NCI-H510A (cell line): ENCODE measurements around the gene CDKL5.
"Not testable (repeated sequence)": the region's sequence is repeated elsewhere in the genome, so short reads cannot be mapped to it uniquely, and the experiment has no call there.

ENCODE experiments used
- DNase-seq: peaks from one replicate; lab custom pipeline; 2025; lab: John Stamatoyannopoulos, UW

The CDKL5 gene

DNA sequence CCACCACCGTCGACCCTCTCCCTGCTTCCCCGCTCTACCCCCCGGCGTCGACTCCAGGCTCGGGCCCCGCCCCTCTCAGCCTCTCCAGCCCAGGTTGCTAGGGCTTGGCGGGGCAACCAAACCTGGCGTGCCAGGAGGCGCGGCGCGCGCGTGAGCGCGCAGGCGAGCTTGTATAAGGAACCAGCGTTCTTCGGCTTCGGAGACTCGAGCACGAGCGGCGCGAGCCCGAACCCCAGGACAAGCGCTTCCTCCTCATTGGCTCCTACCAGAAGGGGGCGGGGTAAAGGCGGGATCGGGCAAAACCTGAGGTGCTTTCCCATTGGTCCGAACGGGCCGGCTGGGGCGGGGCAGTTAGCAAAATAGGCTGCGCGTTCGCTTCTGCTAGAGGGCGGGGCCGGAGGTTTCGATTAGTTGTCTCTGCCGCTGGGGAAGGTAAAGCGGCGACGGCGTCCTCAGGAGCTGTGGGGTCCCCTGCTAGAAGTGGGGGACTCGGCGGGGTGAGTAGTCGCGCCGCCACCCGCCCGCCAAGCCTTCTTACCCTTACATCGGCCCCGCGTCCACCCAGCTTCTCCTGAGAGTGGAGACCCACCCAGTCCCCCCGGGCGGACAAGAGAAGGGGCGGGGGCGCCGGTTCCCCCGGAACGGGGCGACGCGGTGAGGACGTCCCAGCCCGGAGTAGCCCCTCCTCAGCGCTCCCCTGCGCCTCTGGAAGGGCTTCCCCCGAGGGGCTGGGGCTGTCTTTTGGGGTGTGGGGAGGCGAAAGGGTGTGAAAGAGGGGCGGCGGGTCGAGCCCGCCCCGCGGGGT, at the start of gene CDKL5:
Gene CDKL5 (plus strand): TSS at position 410 of the 805 bp plus-strand sequence. CDS start 81,489 bp downstream, outside the sequence.
- DNase-seq, result peak; percentile 95

DNA sequence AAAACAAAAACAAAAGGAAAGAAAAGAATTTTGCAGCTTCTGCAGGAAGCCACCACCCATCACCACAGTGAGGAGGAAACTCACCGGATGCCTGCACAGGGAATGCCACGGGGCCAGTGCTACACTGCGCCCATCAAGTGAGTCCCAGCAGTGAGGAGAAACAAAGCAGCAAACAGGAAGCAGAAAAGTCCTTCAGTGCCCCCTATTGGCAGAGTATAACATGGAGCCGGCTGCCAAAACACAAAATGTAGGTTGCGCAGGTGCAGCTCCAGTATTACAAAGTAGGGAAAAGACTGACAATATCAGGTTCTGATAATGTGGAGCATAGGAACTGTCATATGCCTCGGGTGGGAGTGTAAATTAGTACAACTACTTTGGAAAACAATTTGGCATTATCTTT, 47.6 kb upstream of the CDKL5 start:
- no peak for DNase-seq

DNA sequence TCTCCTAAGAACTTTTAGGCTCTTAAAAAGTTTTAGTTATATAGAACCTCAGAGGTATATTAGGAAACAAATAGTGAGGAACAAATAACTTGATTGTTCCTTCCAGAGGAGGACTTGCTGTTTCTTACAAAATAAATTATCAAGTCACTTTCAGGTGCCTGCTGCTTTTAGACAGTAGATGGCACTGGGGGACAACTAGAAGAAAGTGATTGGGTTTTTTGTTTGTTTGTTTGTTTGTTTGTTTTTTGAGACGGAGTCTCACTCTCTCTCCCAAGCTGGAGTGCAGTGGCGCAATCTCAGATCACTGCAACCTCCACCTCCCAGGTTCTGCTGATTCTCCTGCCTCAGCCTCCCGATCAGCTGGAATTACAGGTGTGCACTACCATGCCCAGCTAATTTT, 35.4 kb upstream of the CDKL5 start:
- no peak for DNase-seq

DNA sequence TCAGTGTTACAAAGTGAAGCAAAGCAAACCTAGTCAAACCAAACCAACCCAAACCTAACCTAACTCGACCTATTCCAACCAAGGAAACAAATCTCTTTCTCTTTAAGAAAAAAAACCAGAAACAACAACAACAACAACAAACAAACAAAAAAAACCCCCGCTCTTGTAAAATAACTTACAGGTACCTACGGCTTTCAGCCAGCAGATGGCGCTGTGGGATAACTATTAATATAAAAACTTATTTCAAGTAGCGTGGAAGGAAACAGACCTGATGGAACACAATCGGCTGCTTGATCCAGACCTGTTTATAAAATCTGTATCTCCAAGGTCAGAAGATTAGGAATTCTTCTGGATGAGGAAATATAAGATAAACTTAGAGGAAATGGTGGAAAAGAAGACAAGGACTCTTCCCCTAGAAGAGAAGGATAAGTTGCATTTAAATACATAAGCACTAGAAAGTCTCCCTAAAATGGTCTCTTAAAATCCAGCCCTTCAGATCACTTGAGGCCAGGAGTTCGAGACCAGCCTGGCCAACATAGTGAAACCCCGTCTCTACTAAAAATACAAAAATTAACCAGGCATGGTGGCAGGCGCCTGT, 34.4 kb upstream of the CDKL5 start:
- peak; percentile 18 for DNase-seq

DNA sequence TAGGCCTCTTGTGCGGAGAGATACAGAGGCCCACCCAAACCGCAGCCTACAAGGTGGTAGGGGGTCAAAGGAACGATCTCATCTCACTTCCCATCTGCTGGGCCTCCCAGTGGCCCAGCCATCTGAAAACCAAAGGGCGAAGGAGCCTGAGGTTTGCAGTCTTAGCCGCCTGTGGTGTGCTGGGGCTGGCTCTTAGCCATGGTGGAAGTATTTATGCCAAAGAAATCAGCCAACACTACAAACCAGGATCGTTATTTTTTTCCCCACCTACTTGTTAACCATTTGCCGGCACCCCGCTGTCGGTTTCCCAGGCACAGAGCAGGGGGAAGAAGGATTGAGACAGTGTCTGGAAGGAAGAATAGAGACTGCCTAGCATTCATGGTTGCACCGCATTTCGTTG, 30.9 kb upstream of the CDKL5 start:
- DNase-seq, result no peak

DNA sequence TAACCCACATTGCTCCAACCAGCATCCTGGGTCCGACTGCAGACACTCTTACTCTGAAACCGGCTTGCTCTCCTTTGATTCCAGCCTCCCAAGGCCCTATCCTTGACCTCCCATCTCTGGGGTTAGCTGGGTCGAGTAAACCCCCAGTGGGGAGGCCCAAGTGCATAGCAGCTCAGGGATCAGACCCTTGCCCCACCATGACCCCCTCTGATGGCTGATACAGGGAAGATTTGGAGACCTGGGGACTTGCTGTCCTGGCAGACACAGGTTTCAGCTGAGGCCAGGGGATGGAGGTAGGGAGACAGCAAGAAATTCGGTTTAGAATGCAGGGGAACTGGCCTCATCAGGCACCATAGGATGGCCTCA, 23.6 kb upstream of the CDKL5 start:
- no peak for DNase-seq

GRCh38 chrX:18406531-18407266, 18.7 kb upstream of the CDKL5 start:
- DNase-seq, result no peak

- DNase-seq, result no peak
Measured at GRCh38 chrX:18410038-18410437, 15.4 kb upstream of the CDKL5 start.

GRCh38 chrX:18415386-18415785, 10.0 kb upstream of the CDKL5 start:
- DNase-seq, result no peak

DNA sequence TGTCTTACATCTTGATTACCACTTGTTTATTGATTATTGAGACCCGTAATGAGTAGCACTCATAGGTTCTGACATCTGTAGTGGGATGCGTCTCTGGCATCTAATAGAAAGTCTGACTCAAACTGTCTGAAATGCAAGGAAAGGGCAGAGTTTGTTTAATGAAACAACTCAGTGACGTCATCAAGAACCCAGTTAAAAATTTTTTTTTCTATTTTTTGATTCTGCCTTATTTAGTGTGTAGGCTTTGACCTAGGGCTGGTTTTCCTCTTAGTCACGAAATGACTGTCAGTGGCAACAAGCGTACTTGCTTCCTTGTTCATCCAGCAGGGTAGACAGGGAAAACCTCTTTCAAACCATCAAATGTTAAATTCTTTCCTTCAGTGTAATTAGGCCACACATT, 3.1 kb upstream of the CDKL5 start:
- no peak for DNase-seq

- DNase-seq, result no peak
Measured at GRCh38 chrX:18422886-18423285, 2.5 kb upstream of the CDKL5 start.

GRCh38 chrX:18424482-18425198, 768 bp upstream of the CDKL5 start:
- peak; percentile 54 for DNase-seq

DNA sequence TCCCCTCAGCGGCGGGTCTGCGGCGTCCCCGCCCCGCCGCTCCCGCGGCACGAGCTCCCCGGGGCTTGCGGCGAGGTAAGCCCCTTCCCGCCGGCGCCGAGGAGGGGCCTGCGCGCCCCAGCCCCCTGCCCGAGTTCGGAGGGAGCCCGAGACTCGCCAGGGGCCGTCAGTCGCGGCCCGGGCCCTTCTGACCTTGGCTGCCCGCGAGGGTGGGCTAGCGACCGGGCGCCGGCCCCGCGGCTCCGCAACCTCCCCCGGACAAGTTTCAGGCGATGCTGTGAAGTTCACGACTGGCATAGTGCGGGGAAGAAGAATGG, 554 bp downstream of the CDKL5 start:
- no peak for DNase-seq

- DNase-seq, result no peak
Measured at GRCh38 chrX:18428006-18428405, 2.6 kb downstream of the CDKL5 start.

DNA sequence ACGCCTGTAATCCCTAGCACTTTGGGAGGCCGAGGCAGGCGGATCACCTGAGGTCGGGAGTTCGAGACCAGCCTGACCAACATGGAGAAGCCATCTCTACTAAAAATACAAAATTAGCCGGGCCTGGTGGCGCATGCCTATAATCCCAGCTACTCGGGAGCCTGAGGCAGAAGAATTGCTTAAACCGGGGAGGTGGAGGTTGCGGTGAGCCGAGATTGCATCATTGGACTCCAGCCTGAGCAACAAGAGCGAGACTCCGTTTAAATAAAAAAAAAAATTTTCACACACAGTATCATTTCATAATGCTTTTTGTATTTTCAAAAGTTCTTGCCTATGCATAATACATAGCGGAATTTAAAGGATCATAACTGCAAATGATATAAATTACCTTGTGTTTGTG, 7.9 kb downstream of the CDKL5 start:
- not testable (repeated sequence) for DNase-seq

- DNase-seq, result no peak
Measured at GRCh38 chrX:18434896-18435295, 9.5 kb downstream of the CDKL5 start.

- no peak for DNase-seq
Measured at GRCh38 chrX:18436017-18436416, 10.6 kb downstream of the CDKL5 start.

DNA sequence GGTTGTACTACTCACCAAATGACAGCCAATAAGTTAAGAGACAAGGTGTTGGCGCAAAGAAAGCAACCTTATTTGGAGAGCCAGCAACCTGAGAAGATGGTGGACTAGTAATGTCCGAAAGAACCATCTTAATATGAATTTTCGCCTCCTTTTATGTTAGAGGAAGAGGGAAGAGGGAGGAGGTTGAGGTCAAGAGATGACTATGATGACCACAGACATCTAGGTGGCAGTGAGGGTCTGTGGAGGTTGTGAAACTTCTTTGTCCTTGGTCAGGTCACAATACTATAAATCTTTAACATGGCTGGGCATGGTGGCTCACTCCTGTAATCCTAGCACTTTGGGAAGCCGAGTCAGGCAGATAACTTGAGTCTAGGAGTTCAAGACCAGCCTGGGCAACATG, 15.4 kb downstream of the CDKL5 start:
- no peak for DNase-seq

DNA sequence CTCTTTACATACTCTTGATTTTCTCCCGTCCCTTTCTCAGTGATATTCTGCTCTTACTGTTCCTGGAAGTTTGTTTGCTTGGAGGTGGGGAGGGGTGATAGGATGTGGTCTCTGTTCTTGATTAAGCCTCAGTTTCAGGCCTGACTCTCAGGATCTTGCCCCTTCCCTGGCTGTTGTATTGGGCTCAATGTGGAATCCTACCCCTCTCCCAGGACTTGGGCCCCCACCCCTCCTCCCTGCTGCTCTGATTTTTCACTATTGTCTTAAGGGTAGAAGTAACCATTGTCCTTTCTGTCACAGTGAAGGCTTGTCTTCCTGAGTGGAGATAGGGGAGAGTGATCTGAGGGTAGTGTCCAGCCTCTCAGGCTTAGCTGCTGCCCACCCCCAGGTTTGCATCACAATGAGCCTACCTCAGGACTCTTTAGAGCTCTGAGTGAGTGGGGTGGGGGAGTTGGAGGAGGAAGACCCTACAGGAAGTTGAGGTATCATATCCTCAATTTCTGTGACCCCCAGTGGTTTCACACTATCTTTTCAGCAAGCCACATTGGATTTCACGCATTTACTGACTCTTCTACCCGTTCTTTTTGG, 16.5 kb downstream of the CDKL5 start:
- DNase-seq, result no peak

DNA sequence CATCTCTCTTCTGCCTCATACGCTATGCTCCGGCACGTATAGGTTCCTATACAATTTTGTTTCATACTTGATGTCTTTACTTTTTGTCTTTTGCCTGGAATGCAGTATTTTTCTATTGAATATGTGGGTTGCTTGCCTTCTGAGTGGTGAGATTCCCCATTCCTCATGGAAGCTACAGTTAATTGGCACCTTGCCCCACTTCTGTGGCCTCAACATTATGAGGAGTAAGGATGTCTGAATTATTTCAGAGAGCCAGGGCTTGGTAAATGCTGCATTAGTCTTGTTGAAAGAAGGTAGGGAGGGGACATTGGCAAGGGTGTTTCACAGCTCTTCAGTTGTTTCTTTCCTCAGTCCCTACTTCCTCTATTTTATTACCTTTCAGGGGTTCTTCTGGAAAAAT, 23.0 kb downstream of the CDKL5 start:
- DNase-seq, result no peak

DNA sequence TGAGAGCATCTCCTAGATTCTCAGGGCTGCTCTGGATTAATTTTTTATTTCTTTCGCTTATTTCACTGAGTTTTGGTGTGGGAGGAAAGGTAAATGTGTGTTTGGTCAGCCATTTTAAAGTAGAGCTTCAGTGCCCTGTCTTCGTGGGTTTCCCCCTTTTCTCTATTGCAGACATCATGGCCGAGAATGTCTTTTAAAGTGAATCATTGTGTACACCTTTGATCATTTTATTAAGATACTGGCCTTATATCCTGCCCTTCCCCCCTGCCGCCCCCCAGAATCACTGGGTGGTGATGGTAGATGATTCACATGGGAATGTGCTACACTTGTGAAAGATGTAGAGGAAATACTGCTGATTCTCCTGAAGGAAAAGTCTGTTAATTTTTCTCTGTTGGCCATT, 23.8 kb downstream of the CDKL5 start:
- no peak for DNase-seq

DNA sequence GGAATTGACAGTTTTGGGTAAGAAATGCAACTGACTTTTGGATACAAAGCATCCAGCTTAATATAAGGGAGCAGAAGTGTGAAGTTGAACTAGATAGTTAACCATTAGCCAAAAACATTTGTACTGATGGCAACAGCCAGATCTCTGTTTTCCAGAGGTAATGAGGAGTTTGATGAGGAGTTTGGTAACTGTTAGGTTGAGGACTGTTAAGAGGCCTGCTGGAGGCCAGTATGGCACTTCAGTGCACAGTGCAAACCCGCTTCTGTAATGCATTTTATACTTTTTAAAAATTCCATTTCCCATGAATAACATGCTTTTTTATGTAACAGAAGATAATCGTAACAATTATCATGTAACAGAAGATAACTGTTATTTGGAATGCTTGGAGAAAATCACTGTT, 30.0 kb downstream of the CDKL5 start:
- DNase-seq, result no peak
